CD4-positive, alpha-beta T cell treated with Interferon gamma for 1 hour (primary cell): ENCODE results near the gene UQCR11.

Experiments used
- DNase-seq: peaks from one replicate; pipeline ENCODE4 v3.0.0-alpha.2; 2020

The UQCR11 gene

GRCh38 chr19:1613808-1614570 is 8.7 kb upstream of the UQCR11 start:
- DNase-seq: no peak

- no peak for DNase-seq
These were observed 7.9 kb upstream of the UQCR11 start for GRCh38 chr19:1613146-1613545.

DNA sequence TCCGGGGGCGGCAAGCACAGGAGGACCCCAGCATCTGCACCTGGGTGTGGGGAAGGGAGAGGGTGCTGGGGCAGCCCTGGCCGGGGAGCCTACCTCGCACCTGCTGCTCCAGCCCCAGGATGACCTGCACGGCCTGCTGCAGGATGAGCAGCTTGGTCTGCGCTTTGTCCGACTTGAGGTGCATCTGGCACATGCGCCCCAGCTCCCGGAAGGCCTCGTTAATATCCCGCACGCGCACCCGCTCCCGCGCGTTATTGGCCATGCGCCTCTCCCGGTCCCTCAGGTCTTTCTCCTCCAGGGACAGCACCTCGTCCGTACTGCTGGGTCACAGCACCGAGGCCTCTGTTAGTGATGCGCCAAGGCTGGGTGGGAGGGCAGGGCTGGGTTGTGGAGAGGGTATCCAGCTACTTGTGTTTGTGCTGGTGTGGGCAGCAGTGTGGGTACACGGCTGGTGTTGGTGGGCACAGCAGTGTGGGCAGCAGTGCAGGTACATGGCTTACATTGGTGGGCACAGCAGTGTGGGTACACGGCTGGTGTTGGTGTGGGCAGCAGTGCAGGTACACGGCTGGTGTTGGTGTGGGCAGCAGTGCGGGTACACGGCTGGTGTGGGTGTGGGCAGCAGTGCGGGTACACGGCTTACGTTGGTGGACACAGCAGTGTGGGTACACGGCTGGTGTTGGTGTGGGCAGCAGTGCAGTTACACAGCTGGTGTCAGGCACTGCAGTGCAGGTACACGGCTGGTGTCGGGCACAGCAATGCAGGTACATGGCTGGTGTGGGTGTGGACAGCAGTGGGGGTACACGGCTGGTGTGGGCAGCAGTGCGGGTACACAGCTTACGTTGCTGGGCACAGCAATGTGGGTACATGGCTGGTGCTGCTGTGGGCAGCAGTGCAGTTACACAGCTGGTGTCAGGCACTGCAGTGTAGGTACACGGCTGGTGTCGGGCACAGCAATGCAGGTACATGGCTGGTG is 7.1 kb upstream of the UQCR11 start:
- DNase-seq: no peak

GRCh38 chr19:1611353-1611752 is 6.1 kb upstream of the UQCR11 start:
- no peak for DNase-seq

DNA sequence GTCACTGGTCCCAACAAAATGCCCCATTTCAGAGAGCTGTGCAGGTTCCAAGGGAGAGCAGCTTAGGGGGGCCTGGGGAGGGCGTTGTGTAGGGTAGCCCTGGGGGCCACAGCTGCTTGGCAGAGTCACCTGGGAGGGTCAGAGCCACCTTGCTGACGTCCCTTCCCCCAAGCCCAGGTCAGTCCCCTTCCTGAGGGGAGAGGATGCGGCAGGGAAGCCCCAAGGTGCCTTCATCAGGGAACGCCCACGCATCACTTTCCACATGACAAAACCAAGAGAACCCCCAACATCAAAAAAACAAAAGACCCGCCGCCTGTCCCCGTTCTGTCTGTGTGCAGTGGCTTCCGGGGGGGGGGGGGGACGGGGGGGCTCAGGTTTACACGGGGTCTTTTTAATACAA is 5.3 kb upstream of the UQCR11 start:
- no peak for DNase-seq

GRCh38 chr19:1609680-1610474 is 4.6 kb upstream of the UQCR11 start:
- DNase-seq: no peak

GRCh38 chr19:1609103-1609396 is 3.8 kb upstream of the UQCR11 start:
- DNase-seq: no peak

- no peak for DNase-seq
These were observed 3.3 kb upstream of the UQCR11 start for GRCh38 chr19:1608359-1609102.

DNA sequence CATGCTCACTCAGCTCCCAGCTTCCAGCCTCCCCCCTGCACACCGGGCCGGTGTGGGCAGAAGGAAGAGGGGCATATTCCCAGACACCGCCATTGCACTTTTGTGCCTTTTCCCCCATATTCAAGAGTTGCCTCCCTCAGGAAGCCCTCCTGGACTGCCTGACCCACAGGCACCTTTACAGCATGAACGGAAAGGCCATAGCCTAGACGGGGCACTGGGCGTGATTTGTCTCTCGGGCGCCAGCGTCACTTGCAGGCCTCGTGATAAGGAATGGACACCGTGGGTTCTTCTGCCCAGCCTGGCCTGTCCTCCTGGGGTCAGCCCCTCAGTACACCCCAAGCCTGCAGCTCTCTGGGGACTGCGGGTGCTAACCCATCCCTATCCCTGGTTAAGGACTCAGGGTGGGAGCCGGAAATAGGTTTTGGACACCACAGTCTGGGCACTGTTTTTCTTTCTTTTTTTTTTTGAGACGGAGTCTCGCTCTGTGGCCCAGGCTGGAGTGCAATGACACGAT is 933 bp upstream of the UQCR11 start:
- no peak for DNase-seq

DNA sequence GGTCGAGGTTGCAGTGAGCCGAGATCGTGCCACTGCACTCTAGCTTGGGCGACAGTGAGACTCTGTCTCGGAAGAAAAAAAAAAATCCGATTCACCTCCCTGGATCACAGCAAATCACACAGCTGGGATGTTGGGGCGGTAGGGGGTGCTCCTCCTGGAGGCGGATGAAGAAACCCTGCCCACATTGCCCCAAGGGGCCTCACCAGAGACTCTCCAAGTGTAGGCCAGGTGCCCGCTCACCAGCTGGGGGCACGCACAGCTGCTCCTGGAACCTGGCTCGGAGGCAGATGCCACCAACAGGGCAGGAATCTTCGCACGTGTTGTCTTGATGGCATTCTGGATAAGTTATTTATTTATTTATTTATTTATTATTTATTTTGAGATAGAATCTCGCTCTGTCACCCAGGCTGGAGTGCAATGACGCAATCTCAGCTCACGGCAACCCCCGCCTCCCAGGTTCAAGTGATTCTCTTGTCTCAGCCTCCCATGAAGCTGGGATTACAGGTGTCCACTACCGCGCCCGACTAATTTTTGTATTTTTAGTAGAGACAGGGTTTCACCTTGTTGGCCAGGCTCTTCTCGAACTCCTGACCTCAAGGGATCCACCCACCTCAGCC is 3.1 kb downstream of the UQCR11 start:
- DNase-seq: no peak

GRCh38 chr19:1601613-1602064 is 3.6 kb downstream of the UQCR11 start:
- DNase-seq: no peak

GRCh38 chr19:1599460-1599846 is 5.8 kb downstream of the UQCR11 start:
- no peak for DNase-seq

- DNase-seq: no peak
These were observed 6.3 kb downstream of the UQCR11 start for GRCh38 chr19:1598777-1599459.

GRCh38 chr19:1593501-1593772 is 11.8 kb downstream of the UQCR11 start:
- DNase-seq: no peak

GRCh38 chr19:1592755-1593500 is 12.3 kb downstream of the UQCR11 start, which contains the start of gene MBD3:
TSS of gene MBD3 (minus strand) at chr19:1592865. CDS start at chr19:1592631, 234 bp downstream.
- DNase-seq: peak; percentile 89

DNA sequence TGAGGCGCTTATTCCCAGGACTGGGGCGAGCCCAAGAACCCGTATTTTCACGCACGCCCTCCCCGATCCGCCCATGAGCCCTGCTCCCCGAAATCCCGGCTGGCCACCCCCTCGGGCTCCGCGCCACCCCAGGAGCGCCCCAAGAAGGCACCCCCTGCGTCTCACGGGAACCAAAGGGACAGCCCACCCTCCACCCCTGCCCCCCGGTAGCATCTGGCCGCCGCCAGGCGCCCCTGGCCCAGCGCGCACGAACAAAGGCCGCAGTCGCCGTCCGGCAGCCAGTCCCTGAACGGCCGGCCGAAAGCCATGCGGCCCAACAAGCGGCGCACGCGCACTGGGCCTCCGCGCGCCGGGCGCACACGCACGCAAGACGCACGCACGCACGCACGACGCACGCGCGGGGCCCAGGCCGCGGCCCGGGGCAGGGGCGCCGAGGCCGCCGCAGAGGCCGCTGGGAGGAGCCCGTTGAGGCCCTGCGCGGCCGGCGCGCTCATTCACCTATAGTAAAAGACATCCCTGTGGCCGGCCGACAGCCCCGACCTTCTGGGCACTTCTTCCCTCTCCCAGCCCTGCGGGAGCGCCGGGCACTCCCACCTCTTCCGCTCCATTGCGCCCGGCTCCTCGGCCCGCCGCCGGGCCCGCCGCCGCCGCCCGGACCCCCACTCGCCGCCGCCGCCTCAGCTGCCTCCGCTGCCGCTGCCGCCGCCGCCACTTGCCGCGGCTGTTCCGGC is 13.1 kb downstream of the UQCR11 start:
- peak; percentile 86 for DNase-seq

GRCh38 chr19:1591421-1592023 is 13.7 kb downstream of the UQCR11 start:
- DNase-seq: no peak

DNA sequence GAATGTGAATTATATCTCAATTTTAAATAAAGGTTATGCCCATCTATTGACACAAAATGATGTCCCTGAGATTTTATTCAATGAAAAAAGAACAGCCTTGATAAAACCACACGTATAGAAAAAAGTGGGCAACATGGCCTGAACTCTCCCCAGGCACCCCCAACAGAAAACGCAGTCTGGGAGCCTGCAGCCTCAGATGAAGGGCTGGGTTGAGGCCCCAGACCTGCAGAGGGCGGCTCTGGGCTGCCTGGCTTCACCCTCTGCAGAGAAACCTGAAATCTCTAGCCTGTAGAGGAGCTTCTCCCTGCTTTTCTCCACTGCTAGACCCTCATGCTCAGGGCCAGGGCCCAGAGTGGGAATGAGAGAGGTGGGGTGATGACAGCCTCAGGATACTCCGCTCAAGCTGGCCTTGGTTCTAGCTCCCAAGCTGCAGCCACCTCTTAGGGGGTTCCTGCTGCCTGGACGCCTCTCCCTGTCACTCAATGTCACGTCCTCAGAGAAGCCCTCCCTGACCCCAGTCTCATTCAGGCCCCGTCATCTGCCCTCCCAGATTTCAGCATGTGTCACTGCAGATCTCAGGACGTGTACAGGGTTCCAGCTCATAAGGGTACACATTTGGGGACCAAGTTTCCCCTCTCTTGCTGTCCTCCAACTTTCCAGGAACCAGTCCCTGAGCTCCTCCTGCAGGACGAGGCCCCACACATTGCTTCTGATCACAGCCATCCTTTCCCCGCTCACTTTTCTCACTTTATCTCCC is 14.4 kb downstream of the UQCR11 start:
- DNase-seq: no peak

DNA sequence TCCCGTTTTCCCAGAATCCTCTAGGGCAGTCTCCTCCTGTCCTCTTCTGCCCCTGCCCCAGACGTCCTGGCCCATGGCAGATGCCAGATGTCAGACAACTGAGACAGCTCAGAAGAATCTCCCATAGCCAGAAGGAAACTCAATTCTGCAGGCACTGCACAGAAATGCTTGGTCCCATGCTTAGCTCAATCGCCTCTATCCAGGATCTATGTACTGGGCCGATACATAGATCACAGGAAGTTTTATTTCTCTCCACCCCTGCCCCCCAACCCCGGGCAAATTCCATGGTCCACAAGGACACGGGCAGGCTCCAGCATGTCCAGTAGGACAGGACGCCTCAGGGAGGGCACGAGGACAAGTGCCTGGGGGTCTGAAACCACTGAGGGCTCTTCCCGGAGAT is 17.4 kb downstream of the UQCR11 start:
- DNase-seq: no peak
